HG02973 (cell line): ENCODE measurements around the gene GATAD2A.
"Not testable (repeated sequence)": the region's sequence is repeated elsewhere in the genome, so short reads cannot be mapped to it uniquely, and the experiment has no call there.

Experiments used
- ATAC-seq: cut with Tn5 transposase; IDR thresholded peaks from one replicate; pipeline ENCODE4 v1.9.1; 2021; ENCODE audit warnings: moderate library complexity; ENCODE audit not compliant: unreplicated experiment

Gene GATAD2A

GRCh38 chr19:19388568-19389555, 16.6 kb upstream of the GATAD2A start:
- ATAC-seq, result no peak

- not testable (repeated sequence) for ATAC-seq
Observed at GRCh38 chr19:19389683-19390082, 15.8 kb upstream of the GATAD2A start.

GRCh38 chr19:19394333-19394732, 11.1 kb upstream of the GATAD2A start:
- not testable (repeated sequence) for ATAC-seq

- ATAC-seq, result no peak
Observed at GRCh38 chr19:19399733-19400433, 5.6 kb upstream of the GATAD2A start.

GRCh38 chr19:19402656-19403372, 2.7 kb upstream of the GATAD2A start:
- no peak for ATAC-seq

GRCh38 chr19:19403373-19403901, 2.0 kb upstream of the GATAD2A start:
- ATAC-seq, result no peak

- ATAC-seq, result peak; percentile 17
Observed at GRCh38 chr19:19405971-19406877, 749 bp downstream of the GATAD2A start.

- ATAC-seq, result no peak
Observed at GRCh38 chr19:19406878-19407632, 1.6 kb downstream of the GATAD2A start.

- ATAC-seq, result no peak
Observed at GRCh38 chr19:19407633-19407930, 2.1 kb downstream of the GATAD2A start.

GRCh38 chr19:19409205-19409604, 3.7 kb downstream of the GATAD2A start:
- ATAC-seq, result no peak

GRCh38 chr19:19409631-19410030, 4.2 kb downstream of the GATAD2A start:
- ATAC-seq, result no peak

GRCh38 chr19:19410553-19411550, 5.4 kb downstream of the GATAD2A start:
- ATAC-seq, result peak; percentile 40

- no peak for ATAC-seq
Observed at GRCh38 chr19:19416280-19416679, 10.8 kb downstream of the GATAD2A start.

GRCh38 chr19:19417046-19417445, 11.6 kb downstream of the GATAD2A start:
- ATAC-seq, result no peak

GRCh38 chr19:19417628-19418245, 12.3 kb downstream of the GATAD2A start:
- ATAC-seq, result no peak

GRCh38 chr19:19418555-19419260, 13.2 kb downstream of the GATAD2A start:
- no peak for ATAC-seq
